ENCODE results near the gene CA9. TPM values are rescaled to one million over a fixed set of nuclear protein-coding genes. Genes with fewer than 3 reads are reported as not detected.

The CA9 gene
- total and polyA plus RNA-seq, 4 donors = 0.88 to 2.4 (median 1.3) TPM

GRCh38 chr9:35702696-35703095 is 29.0 kb downstream of the CA9 start:
- ATAC-seq (ENCODE audit: insufficient read depth, low FRiP score) = no peak
- Histone ChIP-seq H3K36me3 (ENCODE audit: control insufficient read depth in 4 of 4, insufficient read depth in 4 of 4, low read length in 4 of 4) (peaks cover 54 to 88% (median 87%) of the 10 kb centered on the region in 4 donors), H3K9ac (ENCODE audit: insufficient read depth in 1 of 2, low read length in 2 of 2) (no peak overlapping the region), H3K9me3 (ENCODE audit: control insufficient read depth in 4 of 4, insufficient read depth in 3 of 4, low read length in 3 of 4) (no peaks in the 10 kb centered on the region), H3K27ac (ENCODE audit: low read depth in 1 of 2, low read length in 1 of 2) (no peak overlapping the region), H3K27me3 (ENCODE audit: control insufficient read depth in 3 of 3, insufficient read depth in 3 of 3, low read length in 2 of 3) (no peaks in the 10 kb centered on the region), H3K4me3 (no peak overlapping the region), H3K4me1 (ENCODE audit: control insufficient read depth in 5 of 5, insufficient read depth in 5 of 5, low read length in 5 of 5) (no peaks in the 10 kb centered on the region)
- 92 to 93% methylated on average over 7 of the region's 7 CpGs for WGBS, 2 donors
- no peak for TF ChIP-seq CTCF (IDR thresholded peaks at IDR 0.05; ENCODE audit: control extremely low read depth, extremely low read depth)
- DNase-seq = no peak

GRCh38 chr9:35703906-35704672 is 30.4 kb downstream of the CA9 start:
- TF ChIP-seq CTCF (IDR thresholded peaks at IDR 0.05; ENCODE audit: control extremely low read depth, extremely low read depth) = no peak
- Histone ChIP-seq H3K27ac (ENCODE audit: low read depth in 1 of 2, low read length in 1 of 2) (no peak overlapping the region), H3K4me1 (ENCODE audit: control insufficient read depth in 5 of 5, insufficient read depth in 5 of 5, low read length in 5 of 5) (no peaks in the 10 kb centered on the region), H3K36me3 (ENCODE audit: control insufficient read depth in 4 of 4, insufficient read depth in 4 of 4, low read length in 4 of 4) (peaks cover 47 to 87% (median 80%) of the 10 kb centered on the region in 4 donors), H3K4me3 (no peak overlapping the region), H3K9me3 (ENCODE audit: control insufficient read depth in 4 of 4, insufficient read depth in 3 of 4, low read length in 3 of 4) (no peaks in the 10 kb centered on the region), H3K9ac (ENCODE audit: insufficient read depth in 1 of 2, low read length in 2 of 2) (no peak overlapping the region), H3K27me3 (ENCODE audit: control insufficient read depth in 3 of 3, insufficient read depth in 3 of 3, low read length in 2 of 3) (no peaks in the 10 kb centered on the region)
- no peak for DNase-seq
- no peak for ATAC-seq (ENCODE audit: insufficient read depth, low FRiP score)
- WGBS, 2 donors = 95 to 96% methylated on average over 26 of the region's 26 CpGs

- DNase-seq (no peak), ATAC-seq (ENCODE audit: insufficient read depth, low FRiP score) (no peak)
- no peak for TF ChIP-seq CTCF (IDR thresholded peaks at IDR 0.05; ENCODE audit: control extremely low read depth, extremely low read depth)
- no peak overlapping the region for H3K4me3 ChIP-seq
- H3K9me3 ChIP-seq (ENCODE audit: control insufficient read depth in 4 of 4, insufficient read depth in 3 of 4, low read length in 3 of 4) = no peaks in the 10 kb centered on the region
- no peaks in the 10 kb centered on the region for H3K4me1 ChIP-seq (ENCODE audit: control insufficient read depth in 5 of 5, insufficient read depth in 5 of 5, low read length in 5 of 5)
- H3K27me3 ChIP-seq (ENCODE audit: control insufficient read depth in 3 of 3, insufficient read depth in 3 of 3, low read length in 2 of 3) = no peaks in the 10 kb centered on the region
- WGBS, 2 donors = 78 to 95% methylated on average over 8 of the region's 8 CpGs
- no peak overlapping the region for H3K27ac ChIP-seq (ENCODE audit: low read depth in 1 of 2, low read length in 1 of 2)
- no peak overlapping the region for H3K9ac ChIP-seq (ENCODE audit: insufficient read depth in 1 of 2, low read length in 2 of 2)
- H3K36me3 ChIP-seq (ENCODE audit: control insufficient read depth in 4 of 4, insufficient read depth in 4 of 4, low read length in 4 of 4) = peaks cover 36 to 75% (median 71%) of the 10 kb centered on the region in 4 donors
Observed at GRCh38 chr9:35705372-35705771, 31.6 kb downstream of the CA9 start.
